HuH-7 (cell line): ENCODE data around the gene EVC.

ENCODE experiments used
- DNase-seq: peaks from one replicate; pipeline ENCODE4 v3.0.0; 2011; ENCODE audit warnings: low spot score

EVC gene

DNA sequence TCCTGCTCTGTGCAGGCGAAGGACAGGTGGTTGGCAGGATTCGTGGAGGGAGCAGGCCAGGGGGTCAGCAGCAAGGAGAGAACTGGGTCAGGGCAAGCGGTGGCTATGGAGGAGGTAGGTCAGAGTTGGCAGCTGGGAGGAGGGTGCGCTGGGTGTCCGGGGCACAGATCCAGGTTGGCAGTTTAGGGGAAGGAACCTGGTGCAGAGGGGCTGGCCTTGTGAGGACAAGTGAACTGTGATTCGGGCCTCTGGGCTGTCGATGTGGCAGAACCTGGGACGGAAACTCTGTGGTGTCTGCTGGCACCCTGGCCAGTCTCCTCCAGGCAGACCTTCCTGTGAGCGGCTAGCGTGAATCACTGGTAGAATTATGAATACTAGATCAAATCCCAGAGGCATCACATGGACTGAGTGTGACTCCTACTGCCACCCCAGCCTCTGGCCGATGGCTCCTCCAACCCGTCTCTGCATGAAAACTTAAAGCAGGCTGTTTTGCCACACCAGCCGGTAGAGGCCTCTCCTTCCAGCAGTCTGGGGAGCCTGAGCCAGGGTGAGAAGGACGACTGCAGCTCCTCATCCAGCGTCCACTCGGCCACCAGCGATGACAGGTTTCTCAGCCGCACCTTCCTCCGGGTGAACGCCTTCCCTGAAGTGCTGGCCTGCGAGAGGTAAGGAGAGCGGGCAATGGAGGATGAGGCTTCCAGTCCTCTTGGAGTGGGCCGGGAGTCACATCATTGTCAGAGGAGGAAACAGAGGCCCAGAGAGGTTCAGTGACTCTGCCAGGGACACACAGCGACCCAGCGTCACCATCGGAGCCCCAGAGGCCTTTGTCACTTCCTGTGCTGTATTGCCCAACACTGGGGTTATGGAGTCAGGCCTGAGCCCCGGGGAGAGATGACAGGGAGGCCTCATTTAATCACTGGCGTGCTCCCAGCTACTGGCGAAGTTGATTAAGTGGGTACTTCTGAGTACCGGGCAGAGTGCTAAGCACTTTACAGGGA lies 20.3 kb downstream of the EVC start:
- no peak for DNase-seq

DNA sequence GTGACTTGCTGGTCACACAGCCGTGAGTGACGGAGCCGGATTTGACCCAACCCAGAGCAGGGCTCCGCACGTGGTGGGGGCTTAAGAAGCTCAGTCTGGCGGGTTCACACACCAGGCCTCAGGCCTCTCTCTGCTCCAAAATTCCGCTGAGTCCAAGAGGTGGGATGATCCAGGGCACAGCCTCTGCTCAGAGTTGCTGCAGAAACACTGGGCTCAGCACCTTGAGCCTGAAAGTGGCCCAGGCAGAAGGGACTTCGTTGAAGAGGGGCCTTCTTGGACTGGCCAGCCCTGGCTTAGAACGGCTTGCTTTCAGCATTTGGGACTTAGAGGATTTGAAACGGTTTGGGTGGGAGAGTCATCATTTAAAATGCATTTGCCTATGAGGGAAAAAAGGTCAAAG lies 21.2 kb downstream of the EVC start:
- no peak for DNase-seq

DNA sequence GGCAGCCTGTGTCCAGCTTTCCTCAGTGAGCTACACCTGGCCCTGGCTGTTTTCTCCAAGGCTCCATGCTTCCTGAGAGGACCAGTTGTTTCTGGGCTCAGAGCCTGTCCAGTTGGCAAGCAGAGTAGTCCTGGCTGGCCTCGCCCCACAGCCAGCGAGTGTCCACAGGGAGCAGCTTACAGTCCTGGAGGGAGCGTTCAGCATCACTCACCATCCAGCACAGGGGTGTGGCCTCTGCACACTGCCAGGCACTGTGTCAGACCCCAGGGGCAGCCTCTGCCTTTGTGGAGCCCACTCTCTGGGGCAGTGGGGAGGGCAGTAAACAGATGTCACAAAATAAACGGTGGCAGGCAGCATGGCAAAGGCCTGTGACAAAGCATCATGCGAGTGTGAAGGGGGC lies 23.9 kb downstream of the EVC start:
- no peak for DNase-seq

DNA sequence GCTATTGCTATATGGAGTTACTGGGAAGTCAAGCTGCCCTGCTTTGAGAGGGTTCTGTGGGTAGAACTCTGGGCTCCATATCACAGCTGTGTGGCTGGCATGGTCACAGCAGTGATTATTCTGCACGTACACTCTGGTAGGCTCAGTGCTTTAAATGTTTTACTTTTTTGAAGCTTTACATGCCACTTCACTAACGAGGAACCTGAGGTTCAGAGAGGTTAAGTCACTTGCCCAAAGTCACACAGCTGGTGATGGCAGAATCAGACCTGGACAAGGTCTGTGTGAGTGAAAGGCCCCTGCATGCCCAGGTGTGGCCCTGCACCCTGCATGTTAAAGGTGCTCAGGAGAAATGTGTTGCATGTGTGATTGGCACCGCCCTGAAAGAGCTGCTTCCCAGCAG lies 24.5 kb downstream of the EVC start:
- DNase-seq, result no peak

DNA sequence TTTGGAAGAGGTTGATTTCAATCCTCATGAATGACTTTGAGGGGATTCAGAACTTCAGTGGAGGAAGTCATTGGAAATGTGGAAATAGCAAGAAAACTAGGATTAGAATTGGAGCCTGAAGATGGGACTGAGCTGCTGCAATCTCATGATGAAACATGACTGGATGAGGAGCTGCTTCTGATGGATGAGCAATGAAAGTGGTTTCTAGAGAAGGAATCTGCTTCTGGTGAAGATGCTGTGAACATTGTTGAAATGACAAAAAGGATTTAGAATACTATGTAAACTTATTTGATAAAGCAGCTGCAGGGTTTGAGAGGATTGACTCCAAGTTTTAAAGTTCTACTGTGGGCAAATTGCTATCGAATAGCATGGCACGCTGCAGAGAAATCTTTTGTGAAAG lies 27.1 kb downstream of the EVC start:
- no peak for DNase-seq

DNA sequence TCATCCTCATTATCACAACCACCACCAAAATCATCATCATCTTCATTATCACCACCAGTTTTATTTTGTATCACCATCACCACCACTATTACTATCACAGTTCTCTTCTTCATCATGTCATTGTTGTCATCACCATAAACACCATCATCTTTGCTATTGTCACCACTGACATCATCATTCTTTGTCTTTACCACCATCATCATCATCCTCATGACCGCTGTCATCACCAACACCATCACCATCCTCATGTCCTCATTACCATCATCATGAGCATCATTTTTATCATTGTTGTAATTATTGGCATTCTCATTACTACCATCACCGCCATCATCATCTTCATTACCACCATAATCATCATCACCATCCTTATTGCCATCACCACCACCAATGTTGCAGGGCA lies 31.4 kb downstream of the EVC start:
- DNase-seq, result no peak

DNA sequence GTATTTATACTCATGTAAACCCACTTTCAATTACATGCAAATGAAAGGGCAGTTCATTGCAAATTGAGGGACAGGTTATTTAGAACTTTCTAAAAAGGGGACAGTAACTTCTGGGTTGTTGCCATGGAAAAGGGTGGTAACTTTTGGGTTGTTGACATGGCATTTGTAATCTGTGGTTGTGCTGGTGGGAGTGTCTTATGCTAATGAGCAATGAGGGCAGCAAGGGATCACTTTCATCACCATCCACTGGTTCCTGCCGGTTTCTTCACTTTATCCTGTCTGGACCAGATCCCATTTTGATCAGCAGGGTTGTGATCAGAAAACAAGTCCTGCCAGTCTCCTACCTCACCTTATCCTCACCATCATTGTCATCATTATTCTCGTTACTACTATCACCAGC lies 32.0 kb downstream of the EVC start:
- DNase-seq, result no peak

DNA sequence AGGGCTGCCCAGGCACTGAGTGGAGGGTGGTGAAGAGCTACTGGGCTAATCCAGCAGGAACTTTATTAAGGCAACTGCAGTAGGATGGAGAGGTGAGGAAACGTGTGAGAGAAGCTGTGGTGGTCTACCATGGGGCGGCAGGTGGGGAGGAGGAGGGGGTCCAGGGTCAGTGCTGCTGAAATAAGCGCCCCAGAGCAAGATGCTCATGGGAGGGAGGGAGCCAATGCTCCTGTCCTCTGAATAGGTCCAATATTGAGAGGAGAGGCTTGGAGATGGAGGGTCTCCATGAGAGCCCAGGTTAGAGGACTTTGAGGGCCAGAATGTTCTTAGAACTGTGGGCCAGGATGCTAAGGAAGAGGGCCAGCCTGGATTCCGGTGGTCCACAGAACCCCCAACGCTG lies 35.2 kb downstream of the EVC start:
- DNase-seq, result no peak

DNA sequence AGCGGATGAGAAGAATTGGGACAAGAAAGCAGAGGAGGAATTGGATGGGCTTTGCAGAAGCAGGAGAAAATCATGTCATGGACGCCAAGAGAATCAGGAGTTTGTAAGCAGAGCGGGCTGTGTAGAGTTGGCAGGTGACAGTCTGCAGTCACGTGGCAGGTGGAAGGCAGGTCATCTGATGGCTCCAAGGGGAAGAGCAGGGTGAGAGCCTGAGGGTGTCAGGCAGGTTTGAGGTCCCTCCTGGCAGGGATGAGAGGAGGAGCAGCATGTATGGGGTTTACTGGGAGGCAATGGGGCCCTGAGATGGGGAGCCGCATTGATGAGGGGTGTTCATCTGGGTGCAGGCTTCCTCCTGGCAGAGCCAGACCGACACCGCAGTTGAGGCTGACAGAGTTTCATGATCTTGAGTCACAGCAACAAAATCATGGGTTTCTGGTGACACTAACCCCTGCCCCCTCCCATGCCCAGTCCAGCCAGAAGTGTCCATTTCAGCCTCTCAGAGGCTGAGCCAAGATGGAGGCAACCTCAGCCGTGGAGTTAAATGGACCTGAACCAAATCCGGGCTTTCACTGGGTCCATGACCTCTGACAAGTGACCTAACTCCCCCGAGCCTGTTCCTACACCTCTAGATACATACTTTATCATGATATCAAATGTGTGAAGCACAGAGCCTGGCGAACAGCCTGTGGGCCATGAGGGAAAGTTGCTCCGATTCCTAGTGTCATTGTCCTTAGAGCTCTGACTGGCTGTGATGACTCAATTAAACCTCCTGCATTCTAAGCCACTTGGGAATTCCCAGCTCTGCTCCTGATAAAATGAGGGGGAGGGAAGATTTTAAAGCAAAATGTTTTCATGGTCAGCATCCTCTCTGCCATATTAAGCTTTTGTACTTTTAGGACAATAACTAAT lies 36.1 kb downstream of the EVC start:
- DNase-seq, result no peak

DNA sequence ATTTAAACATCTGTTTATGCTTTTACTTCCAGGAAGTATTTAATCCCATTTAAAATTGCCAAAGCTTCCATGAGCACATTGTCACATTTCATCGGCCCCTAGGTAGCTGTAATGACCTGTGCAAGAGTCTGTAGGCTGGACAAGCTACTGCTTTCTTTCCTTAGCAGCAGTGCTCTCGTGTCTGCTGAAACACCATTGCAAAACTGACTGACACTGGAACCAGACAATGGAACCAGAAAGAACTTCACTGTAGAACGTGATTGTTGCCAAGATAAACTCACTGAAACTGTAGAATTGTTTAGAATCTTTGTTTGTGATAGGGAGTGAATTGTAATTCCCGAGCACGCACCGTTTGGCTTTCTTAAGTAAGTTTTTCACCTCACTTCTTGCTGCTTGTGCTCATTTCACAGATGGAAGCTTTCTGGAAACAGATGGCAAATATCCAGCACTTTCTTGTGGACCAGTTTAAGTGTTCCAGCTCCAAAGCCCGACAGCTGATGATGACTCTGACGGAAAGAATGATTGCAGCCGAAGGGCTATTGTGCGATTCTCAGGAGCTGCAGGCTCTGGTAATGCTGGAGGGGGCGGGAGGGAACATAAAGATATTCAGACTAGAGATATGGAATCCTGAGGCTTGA lies 36.9 kb downstream of the EVC start:
- DNase-seq, result no peak

DNA sequence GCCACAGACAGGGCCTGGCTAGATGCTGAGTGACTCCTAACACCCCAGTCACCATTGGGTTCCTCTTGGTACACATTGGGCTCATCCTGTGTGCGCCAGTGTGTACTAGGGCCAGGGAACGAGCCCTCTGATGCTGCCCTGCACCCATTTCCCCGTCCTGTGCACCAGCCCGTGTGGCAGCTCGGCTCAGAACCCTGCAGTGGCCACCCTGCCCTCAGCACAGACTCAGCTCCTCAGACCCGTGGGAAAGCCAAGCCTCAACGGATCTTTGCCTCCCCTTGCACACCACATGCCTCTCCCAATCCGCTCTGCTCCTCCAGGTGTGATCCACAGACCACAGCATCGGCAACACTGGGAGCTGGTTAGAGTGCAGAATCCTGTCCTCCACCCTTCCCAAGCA lies 38.6 kb downstream of the EVC start:
- DNase-seq, result no peak

DNA sequence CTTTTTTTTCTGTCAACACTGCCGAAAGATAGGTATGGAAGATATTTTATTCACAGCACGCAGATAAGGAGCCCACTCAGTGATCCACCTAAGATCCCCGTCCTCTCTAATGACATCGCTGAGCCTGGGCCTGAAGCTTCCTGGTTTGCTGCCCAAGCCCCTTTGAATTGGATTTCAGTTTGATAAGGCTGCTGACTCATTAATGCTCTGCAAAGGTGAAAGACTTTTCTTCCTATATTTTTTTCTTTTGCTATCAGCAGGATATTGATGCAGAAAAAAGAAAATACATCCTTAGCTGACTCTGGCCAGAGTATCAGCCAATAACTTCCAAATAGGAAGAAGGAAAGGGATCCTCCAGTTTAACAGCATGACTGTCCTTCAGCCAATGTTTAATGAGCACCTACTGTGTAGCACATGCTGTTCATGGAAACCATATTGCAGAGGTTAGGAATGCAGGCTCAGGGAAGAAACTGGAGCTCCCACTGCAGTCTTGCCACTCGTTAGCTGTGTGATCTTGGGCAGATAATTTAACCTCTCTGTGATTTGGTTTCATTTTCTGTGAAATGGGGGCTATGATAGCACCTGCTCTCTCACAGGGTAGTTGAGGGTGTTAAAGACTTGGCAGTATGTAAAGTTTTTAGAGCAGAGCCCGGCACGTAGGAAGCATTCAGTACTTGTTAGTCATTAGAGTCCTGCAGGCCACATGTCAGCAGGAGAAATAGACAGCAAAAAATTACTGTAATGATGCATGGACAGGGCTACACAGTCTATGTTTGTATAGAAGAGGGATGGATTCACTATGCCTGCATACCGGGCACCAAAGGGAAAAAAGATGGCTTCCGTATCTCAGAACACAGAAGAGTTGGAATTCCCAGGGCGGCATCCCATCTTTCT lies 39.3 kb downstream of the EVC start:
- no peak for DNase-seq

DNA sequence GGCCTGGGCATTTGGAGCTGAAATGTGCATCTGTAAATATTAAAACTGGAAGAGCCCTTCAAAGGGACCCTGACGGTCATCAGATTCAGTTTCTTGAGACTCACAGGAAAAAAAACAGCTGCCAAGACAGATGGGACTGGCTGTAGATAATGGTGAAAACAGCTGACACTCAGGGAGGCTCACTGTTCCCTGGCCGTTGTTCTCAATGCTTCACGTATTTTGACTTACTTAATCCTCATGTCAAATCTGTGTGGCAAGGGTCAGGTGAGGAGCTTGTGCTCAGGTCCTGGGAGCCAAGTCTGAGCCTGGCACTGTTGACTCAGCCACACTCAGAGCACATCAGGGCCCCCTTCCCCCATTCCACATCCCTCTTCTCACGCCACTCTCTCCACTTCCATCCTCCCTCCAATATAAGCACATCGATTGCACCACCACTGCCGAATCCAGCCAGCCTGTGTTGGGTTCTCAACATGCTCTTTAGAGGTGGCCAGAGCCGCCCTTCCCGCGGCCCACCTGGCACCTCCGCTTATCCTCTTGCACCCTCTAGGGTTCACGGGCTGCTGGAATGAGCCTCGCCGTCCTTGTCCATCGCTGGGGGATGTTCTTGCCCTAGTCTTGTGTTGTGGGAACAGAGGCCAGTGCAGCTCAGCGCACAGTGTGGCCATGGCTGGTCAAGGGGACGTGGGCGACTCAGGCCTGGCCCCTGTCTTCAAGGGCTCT lies 40.1 kb downstream of the EVC start:
- DNase-seq, result no peak

DNA sequence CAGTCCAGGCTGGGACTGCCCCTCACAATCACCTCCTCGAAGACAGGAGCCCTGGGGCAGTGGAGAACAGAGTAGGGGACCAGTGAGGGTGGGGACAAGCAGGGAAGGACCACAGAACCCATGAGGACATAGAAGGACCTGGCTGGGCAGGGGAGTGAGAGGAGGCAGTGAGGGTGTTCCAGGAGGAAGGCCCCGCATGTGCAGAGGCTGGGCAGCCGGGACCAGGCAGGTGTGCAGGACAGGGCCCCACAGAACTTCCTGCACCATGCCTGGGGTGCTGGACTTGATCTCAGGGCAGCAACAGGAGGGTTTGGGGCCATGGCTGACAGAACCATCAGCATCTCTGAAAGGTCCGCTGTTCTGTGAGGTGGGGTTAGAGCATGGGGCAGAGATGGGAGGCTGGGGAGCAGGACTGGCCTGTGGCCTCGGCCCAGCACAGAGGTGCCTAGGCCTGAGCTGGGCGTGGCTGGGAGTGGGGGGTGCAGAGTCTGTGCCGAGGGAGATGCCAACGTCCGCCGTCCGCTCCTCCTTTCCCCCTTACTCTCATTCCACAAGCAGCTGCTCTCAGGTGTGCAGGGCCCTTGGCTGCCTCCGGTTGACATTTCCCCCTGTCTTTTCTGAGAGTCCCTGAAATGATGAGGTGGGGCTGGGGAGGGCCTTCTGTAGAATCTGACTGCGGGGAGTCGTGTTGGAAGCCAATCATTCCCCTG lies 40.8 kb downstream of the EVC start:
- DNase-seq, result no peak

DNA sequence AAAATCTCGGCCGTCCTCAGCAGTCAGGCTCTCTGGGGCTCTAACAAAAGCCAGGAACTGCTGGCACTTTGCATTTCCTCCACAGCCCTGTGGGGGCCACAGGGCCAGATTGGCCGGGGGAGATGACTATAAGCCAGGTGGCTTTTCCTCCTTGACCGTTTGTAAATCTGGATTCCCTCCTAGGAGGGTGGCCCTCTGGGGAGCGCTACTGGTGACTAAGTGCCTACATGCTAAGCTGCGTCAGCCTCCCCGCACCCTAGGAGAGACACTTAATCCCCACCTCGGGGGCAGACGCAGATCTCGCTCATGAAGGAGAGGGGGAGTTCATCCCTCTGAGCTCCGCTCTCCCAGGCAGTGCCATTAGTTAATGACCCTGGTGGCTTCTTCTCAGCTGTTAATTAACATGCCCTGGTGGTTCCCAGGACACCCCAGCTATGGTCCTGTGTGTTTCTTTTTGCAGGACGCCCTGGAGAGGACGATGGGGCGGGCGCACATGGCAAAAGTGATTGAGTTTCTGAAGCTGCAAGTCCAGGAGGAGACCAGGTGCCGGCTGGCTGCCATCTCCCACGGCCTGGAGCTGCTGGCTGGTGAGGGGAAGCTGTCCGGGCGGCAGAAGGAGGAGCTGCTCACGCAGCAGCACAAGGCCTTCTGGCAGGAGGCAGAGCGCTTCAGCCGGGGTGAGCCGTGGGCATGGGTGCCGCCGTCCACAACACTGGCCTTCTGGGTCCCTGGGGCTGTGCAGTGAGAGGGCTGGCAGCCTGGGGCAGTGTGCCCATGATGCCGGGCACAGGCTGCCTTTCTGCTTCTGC lies 41.6 kb downstream of the EVC start:
- no peak for DNase-seq

DNA sequence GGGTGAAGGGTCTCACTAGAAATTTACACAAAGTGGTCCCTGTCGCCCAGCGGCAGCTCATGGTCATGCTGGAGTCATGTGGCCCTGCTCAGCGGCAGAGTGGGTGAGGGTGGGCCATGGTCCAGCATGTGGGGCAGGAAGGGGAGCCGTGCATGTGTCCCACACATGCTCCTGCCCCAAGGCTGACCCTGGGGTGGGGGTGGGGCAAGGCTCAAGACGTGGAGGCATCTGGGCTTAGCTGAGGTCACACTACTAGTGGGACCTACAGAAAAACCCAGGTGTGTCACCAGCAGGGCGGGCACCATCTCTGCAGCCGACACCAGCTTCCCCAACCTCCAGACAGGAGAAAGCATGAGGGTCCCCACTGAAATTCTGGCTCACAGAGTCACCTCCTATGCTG lies 42.4 kb downstream of the EVC start:
- DNase-seq, result no peak

DNA sequence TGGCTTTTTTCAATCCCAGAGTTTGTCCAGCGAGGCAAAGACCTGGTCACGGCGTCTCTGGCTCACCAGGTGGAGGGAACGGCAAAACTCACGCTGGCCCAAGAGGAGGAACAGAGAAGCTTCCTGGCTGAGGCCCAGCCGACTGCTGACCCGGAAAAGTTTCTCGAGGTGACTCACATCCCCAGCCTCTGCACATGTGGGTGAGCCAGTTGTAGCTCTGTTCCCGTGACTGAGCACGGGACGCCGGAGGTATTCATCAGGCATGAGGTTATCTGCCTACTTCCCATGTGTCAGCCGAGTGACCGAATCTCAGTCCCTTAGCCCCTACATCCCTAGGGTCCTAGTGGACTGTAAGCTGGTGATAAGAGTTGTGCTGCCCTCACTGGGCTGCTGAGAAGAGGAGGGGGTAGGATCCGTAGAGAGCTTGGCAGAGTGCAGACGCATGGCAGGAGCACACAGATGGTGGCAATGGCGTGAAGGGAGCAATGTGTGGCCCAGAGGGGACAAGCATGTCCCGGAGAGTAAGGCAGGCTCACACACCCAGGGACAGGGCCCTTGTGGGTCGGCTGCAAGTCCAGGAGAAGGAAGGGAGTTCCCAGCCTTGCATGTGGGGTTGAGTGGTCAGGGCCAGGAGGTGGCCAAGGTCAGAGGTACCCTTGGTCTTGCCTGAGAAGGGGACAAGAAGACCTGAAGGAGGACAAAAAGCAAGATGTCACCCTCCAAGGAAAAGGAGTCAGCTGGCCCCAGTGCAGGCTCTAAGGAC lies 42.9 kb downstream of the EVC start:
- no peak for DNase-seq

DNA sequence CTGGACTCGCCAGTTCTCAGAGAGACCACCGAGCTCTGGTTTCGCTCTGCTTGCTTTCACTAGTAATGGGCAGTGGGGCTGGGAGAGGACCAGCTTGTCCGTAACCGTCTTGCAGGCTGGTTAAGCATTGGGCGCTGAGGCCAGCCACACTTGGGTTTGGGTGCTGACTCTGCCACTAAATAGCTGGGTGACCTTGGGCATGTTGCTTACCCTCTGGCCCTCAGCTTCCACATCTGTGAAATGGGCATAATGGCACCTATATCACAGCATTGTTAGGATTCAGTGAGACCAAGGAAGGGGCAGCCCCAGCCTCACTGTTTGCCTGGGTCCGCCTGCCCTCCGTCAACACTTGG lies 43.5 kb downstream of the EVC start:
- DNase-seq, result no peak

DNA sequence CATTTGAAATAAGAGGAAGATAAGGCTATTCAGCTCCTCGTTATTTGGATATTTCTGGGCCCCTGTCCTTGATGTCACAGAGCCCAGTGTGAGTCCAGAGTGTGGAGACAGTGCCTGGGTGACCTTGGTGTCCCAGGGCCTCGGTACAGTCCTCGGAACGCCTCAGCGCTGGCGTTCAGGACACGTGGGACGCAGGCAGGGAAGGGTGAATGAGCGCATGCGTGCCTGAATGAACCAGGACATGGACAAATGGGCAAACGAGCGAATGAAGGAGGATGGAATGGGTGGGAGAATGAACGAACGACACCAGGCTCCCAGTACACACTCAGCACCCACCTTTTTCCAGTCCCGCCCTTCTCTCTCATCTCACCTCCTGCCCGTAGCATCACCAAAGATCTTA lies 44.2 kb downstream of the EVC start:
- DNase-seq, result no peak
